GM12891 (cell line): ENCODE measurements around the gene CD109.

Experiments used
- POLR2A ChIP-seq: IDR thresholded peaks from 2 replicates; pipeline ENCODE4 v1.6.1; 2011; ENCODE audit warnings: low read depth, low read length, control low read depth
- POLR2AphosphoS5 ChIP-seq: IDR thresholded peaks from 2 replicates; pipeline ENCODE4 v1.6.1; 2011; ENCODE audit warnings: low read depth, low read length, control low read depth
- TAF1 ChIP-seq: IDR thresholded peaks from 2 replicates; pipeline ENCODE4 v1.6.1; 2011; ENCODE audit warnings: low read depth, low read length, control low read depth

DNA sequence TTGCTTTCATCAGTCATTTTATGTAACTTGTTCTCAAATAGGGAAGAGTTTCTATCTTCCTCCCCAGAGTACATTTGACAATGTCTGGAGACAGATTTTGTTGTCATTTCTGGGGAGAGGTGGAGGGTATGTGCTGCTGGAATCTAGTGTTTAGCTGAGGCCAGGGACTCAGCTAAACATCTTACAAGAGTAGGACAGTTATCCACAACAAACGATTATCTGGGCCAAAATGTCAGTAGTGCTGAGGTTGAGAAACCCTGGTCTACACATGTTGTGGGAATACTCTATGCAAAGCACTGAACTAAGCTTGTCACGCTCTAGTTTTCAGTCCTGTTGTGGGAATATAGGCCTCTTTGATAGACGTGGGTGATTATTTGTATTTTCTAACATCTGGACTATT is 171.4 kb downstream of the CD109 start:
- TF ChIP-seq POLR2A (no peak), TAF1 (no peak), POLR2AphosphoS5 (no peak)
